HL-60/S4 (cell line): Measurements from ENCODE around the gene HEATR3.

Experiments
- in situ Hi-C: fragments of 300-500 bp; cut with MboI; formaldehyde crosslinking; loops from 2 replicates; pipeline ENCODE4 v1.14.3; 2022; ENCODE audit warnings: low sequenced_read_pairs

HEATR3 gene

DNA sequence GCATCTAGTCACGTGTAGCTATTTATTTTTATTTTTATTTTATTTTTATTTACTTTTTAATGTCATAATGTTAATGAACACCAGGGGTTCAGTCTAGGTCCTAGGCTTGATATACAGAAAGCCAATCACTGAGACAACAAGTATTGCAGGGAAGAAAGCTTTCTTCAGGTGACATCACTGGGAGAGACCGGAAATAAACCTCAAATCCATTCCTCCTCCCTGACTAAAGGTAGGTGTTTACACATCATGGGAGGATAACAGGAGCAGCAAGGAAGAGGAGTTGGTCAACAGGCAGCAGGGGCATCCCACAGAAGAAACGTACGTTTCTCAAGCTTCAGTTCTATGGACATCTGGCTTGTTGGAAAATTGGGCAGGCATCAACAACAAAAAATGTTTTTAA lies 9.5 kb upstream of the HEATR3 start:
- in situ Hi-C loops: no loop called here

DNA sequence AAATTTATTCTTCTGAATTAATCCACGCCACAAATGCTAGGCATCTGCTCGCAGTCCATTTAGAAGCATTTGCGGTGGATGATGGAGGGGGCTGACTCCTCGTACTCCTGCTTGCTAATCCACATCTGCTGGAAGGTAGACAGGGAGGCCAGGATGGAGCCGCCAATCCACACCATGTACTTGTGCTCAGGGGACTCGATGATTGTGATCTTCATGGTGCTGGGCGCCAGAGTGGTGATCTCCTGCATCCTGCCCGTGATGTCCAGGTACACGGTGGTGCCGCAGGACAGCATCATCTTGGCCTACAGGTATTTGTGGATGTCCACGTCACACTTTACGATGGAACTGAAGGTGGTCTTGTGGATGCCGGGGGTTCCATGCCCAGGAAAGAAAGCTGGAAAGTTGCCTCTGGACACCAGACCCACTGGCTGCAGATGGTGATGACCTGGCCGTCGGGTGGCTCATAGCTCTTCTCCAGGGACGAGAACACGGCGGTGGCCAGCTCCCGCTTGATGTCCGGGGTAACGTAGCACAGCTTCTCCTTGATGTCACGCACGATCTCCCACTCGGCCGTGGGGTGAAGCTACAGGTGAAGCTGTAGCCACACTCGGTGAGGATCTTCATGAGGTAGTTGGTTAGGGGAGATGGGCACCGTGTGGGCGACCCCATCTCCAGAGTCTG lies 7.5 kb upstream of the HEATR3 start:
- in situ Hi-C loops: no loop called here

DNA sequence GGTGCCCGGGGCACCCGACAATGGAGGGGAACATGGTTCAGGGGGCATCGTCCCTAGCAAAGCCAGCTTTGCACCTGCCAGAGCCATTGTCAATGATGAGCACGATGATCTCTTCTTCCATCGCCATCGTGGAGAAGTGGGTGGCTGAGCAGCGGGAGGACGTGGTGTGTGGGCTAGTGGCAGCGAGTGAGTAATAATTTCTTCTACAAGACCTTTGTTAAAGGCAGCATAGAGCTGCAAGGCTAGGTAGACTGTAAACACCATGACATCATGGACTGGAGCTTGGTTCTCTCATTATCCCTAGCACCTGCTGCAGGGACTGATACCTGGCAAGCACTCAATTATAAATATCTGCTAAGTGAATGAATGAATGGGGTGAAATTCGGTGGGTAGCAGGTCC lies 6.7 kb upstream of the HEATR3 start:
- in situ Hi-C loops: no loop called here

DNA sequence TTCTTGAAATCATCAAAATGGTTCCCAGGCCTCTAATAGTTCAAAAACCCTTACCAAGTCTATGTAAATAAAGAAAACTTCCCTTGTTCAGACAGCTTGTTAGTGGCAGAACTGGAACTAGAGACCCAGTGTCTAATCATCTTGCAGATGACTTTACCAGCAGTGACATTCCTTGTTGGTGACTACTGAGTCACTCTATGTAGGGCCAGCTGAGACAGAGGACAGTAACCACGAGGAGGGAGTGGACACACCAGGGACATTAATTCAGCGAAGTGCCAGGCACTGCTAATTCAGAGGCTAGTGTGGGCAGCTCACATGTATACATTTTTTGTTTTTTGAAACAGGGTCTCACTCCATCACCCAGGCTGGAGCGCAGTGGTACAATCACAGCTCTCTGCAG lies 6.1 kb upstream of the HEATR3 start:
- in situ Hi-C loops: no loop called here

DNA sequence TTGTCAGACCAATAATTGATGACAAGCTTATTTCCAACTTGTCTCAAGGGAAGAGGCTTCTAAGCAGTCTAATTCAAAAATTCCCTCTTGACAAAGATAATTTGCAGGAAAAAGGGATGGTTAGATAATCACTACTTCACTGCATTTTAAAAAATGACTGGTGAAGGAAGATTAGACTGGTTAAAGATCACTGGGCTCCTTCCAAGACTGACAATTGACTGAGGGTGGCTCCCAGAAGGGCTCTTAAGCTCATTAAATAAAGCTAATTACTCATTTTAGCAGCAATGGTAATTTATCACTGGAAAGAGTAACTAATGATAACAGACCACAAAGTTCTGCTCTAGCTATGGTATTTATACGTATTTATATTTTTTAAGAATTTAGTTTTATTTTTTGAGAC lies 4.4 kb upstream of the HEATR3 start:
- in situ Hi-C loops: no loop called here

DNA sequence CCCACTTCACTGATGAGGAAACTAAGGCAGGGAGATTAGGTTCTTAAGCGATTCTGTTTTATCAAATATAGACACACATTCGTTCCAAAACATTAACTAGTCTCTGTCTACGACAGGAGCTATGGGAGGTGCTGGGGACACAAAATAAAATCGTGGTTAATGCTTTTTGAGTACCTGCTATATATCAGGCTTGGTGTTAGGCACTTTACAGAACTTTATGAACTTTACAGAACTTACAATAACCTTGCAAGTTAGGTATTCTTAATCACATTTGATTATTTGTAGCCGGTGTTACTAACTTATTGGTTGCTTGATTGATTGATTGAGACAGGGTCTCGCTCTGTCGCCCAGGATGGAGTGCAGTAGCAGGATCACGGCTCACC lies 538 bp upstream of the HEATR3 start:
- in situ Hi-C loops: no loop called here

DNA sequence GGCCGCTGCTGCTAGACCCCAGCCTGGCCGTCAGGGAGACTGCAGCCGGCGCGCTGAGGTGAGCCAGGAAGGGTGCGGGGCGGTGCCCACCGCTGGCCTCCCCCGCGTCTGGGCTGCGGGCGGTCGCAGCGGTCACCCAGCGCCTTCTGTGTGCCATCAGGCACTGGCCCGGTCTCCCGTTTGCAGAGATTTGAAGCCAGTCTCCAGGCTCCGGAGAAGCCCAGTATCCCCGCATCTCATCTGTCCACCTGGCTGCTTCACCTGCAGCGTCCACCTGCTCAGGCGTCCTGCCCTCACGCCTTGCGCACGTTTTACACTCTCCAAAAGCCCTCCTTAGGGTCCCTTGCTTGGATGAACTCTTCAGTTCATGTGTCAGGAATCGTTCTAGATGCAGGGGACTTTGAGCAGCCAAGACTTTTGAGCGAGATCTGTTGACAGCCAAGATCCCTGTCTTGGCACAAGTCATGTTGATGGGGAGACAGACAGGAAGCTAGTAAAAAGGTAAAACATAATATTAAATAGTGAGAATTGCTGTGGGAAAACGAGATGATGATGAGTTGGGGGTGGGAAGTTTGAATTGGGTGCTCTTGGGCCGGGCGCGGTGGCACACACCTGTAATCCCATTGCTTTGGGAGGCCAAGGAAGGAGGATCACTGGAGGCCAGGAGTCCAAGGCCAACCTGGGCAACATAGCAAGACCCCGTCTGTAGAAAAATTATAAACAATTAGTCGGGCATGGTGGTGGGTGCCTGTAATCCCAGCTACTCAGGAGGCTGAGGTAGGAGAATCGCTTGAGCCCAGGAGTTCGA lies 916 bp downstream of the HEATR3 start:
- in situ Hi-C loops: no loop called here

DNA sequence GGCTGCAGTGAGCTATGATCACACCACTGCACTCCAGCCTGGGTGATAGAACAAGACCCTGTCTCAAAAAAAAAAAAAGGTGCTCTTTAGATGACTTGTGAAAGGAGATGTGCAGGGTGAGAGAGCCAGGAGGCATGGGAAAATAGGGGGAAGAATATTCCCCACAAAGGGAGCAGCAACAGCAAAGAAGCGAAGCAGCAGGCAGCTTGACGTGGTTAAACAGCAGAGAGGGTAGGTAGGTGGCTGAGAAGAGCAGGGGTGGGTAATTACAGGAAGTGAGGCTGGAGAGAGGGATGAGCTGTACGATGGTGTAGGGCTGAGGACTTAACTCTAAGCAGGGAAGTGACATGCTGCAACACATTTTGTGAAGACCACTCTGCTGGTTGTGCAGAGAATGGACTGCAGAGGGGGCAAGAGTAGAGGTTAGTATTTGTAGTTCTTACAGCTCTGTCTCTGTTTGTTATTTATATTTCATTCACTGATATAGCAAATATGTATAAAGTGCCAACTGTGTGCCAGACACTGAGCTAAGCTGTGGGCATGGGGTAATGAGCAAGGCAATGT lies 1.6 kb downstream of the HEATR3 start:
- in situ Hi-C loops: no loop called here

DNA sequence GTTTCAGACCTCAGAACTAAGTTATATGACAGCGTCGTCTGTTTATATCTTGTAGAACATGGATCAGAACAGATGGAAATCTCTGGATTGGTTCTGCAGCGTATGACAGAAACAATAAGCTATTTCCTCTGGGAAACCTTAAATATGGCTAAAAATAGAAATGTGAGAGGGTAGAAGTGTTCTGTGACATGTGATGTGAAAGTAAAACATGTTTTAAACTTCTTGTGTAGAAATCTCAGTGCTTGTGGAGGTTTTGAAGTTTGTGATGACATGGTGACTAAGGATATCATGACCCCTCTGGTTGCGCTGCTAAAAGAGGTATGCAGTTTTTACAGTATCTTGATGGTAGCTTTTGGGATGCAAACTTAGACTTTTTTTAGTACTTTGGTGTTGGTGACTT lies 2.8 kb downstream of the HEATR3 start:
- in situ Hi-C loops: no loop called here

DNA sequence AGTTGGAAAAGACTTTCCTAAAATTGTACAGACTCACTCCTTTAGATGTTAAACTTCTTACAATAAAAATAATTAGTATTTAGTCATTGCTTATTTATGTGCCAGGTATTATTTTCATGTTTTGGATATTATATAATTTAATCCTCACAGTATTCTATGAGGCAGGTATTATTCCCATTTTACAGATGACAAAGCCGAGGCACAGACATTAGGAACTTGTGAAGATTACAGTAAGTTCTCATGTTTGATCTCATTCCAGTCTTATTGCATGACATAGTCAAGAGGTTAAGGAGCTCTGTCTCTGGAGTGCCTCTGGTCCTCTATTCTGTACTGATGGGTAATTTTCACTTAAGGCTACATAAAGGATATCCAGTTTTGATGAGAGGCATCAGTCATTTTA lies 3.3 kb downstream of the HEATR3 start:
- in situ Hi-C loops: no loop called here

DNA sequence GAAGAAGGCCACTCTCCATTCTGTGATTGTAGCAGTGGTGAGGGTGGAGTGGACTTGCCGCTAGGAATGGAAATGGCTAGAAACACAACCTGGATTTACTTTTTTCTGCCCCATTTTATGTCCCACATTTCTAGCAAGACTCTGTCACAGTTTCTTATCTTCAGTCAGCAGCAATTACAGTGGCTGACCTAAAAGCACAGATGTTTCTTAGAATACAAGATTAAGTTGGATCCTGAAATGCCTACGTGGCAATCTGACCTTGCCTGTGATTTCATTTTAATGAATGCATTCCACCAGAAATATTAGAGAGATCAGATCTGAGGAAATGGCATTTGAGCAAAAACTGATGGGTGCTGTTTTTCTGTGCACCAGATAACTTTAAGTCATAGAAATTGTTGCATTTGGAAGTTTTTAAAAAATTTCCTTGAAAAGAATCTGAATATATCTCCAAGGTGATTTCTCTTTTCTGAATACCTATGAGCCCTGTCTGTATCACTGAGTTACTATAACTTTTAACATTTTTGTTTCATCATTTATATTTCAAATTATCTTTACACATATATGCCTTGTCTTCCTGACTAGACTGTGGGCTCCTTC lies 5.4 kb downstream of the HEATR3 start:
- in situ Hi-C loops: no loop called here

DNA sequence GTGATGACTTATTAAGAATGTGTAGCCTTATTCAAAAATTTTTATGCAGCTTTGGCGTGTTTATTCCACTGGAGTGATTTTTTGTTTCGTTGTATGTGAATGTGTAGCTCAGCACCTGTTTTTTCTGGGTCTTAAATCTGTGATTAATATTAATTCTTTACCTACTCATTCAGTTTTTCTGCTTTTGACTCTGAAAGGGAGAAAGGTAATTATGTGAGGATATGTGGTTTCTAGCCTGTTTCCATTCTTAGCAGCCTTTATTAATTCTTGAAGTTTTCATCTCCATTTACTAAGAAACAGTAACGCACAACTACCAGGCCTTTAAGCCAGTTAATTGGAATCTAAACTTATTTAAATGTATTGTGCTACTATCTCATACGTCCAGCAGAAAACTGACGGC lies 7.0 kb downstream of the HEATR3 start:
- in situ Hi-C loops: no loop called here

DNA sequence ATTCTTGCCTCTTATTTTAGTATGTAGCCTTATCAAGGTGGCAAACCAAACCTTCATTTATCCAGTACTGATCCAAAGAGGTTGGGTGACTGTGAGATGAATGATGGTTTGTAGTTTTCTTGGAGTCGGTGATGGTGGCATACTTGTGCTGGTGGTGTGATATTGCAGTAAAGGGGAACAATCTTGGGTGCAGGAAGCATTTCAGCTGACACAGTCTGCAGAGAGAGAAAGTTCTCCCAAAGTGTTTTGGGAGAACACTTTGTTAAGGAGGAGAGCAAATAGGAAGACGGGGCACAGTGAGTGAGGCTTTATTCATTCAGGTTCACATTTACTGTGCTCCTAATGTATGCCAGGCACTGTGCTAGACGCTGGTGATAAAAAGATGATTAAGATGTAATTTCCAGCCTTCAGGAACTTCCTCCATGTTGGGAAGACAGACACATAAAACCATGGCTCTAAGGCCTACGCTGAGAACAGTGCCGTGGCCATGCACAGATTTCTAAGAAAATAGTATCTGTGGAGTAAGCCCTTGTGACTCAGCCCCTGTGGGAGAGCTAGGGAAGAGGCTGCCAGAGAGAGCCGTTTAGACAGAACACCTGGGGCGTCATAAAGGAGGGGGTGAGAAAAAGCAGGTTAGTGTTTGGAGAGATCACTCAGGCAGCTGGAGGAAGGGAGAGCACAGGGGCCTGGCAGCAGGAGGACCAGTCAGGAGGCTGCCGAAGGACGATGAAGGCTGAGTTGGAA lies 13.8 kb downstream of the HEATR3 start:
- in situ Hi-C loops: no loop called here

DNA sequence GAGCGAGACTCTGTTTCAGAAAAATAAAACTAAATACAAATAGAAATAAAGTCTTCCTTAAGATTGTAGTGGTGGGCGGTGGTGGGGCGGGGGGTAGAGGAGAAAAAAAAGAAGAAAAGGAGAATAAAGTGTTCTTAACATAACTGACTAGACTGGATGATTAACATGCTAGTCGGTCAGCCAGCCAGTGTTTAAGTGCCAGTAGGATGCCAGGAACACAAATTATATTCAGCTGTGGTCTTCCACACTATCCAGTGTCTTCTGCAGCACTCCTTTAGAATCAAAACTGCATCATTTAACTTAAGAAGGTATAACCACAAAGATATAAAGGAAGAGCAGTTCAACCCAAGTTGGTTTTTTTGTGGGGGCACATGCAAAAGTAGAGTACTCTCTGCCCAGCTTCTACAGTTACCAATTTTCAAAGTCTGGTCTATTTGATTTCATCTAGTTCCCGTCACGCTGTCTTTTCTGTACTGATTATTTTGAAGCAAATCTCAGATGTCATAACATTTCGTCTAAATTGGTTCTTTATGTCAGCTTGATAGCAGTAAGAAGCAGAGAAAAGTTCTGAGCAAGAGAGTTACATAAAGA lies 15.8 kb downstream of the HEATR3 start:
- in situ Hi-C loops: no loop called here

DNA sequence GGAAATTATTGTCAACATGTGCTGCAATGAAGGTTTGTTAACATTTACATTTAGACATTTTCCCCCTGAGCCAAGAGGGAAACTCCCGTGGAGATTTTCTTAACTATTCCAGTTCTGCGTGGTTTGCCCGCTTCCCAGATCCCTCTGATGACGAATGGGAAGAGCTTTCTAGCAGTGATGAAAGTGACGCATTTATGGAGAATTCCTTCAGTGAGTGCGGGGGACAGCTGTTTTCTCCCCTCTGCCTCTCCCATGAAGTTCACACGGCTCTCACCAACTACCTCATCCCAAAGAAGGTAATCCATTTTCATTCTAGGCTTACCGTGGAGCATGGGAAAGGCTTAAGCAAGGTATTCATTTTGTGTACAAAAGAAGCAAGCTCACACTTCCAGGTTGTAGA lies 18.2 kb downstream of the HEATR3 start:
- in situ Hi-C loops: no loop called here

DNA sequence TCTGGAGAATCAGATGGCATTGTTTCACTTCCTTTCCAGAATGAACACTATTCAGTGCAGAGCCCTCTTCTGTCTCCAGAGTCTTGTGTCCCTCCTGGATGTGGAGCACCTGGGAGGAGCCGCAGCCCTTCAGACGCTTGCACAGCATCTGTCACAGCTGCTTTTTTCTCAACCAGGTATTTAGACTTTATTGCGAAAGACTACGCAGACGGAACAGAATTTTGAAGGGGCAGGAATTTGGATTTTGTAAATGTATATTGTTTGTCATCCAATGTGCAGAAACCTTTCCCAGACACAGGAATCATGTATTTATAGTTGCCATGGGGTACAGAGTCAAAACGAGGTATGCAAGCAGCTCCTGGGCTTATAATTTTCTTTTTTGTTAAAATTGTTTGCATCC lies 20.4 kb downstream of the HEATR3 start:
- in situ Hi-C loops: no loop called here

DNA sequence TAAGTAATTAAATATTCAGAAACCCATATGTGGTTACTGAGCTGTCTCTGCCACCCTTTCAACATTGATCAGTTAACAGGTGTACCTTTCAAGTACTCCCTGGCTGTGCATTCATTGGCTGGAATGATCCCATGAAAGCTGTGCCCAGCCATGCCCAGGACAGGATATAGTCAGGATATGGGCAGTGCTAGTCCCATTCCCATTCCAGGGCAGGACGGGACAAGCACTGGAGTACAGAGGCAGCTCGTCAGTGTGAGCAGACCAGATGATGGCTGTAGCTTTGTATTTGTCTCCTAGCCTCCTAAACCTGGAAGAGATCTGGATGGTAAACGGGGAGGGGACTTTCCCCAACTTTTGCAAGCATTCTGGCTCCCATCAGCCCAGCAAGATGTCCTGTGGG lies 22.5 kb downstream of the HEATR3 start:
- in situ Hi-C loops: no loop called here

DNA sequence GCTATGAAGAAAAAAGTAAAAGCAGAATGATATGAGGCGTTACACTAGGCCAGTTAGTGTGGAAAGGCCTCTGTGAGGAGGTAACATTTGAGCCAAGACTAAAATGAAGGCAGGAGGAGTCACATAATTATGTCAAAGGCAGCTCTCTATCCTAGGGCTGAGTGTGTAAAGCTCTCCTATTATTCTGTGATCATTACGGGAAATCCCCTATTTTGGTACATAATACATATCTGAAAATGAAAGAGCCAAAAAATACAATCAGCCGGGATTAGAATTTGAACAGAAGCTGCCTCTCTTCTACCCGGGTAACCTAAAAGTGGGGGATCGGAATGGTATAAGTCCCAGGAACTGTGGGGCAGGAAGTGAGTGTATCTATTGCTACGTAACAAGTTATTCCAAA lies 27.1 kb downstream of the HEATR3 start:
- in situ Hi-C loops: no loop called here

DNA sequence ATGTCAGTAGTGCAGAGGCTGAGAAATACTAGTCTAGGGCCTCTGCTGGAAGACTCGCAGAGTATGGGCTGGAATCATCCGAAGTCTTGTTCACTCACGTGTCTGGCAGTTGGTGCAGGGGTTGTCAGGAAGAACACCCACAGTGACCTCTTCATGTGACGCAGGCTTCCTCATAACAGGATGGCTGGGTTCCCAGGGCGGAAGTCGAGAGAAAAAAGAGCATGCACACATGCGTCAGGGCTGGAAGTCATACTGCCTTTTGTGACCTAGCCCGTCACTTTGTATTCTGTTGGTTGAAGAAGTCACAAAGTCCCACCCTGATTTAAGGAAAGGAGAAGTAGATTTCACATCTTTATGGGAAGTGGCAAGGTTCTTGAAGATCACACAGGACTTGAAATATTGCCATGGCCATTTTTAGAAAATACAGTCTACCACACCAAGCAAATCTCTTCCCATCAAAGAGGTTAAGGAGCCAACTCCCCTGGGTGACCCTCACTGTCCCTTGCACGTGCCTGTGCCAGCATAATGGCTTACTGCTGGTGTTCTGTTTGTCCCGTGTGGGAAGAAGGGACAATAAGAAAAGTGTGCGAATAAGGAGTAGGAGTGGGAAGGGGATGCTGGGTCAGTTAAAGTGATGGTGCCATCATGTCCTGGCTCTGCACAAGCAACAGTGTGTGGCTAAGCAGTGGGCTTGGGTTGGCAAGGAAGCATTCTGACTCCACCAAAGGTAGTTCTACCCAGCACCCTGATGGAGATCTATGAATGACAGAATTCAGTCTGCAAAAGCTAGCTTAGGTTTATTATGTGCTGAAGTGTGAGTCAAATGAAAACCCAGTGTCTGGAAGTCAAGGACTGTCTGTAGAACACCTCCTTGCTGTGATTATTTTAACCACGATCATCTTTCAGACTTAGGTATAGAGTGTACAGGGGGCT lies 28.1 kb downstream of the HEATR3 start:
- in situ Hi-C loops: no loop called here

DNA sequence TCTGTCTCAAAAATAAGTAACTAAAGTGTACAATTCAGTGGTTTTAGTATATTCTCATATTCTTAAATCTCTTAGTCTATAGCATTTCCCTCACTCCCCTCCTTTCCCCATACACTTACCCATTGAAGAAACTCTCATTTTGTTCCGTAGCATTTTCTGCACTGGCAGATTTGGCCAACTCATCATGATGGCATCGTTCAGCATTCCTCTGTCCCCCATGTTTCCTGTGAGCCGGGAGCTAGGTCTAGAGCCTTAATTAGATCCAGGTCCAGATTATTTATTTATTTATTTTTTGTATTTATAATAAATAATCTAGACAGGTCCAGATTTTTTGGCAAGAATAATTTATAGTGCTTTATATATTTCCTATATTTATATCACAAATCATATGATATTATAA lies 31.0 kb downstream of the HEATR3 start:
- in situ Hi-C loops: no loop called here
